Thoracic aorta endothelial cell (primary cell): Measurements from ENCODE around the gene XPC. TPM values are rescaled to one million over a fixed set of nuclear protein-coding genes. Genes with fewer than 3 reads are reported as not detected.

ENCODE experiments used
- total RNA-seq: library from RNA; depleted of rRNA; stranded (reverse); fragments of >200 nt; gene quantifications from 2 replicates; pipeline ENCODE4 v1.2.3, GENCODE V29; 2012

The XPC gene
- 52.0 and 70.3 TPM in 2 replicates for total RNA-seq

DNA sequence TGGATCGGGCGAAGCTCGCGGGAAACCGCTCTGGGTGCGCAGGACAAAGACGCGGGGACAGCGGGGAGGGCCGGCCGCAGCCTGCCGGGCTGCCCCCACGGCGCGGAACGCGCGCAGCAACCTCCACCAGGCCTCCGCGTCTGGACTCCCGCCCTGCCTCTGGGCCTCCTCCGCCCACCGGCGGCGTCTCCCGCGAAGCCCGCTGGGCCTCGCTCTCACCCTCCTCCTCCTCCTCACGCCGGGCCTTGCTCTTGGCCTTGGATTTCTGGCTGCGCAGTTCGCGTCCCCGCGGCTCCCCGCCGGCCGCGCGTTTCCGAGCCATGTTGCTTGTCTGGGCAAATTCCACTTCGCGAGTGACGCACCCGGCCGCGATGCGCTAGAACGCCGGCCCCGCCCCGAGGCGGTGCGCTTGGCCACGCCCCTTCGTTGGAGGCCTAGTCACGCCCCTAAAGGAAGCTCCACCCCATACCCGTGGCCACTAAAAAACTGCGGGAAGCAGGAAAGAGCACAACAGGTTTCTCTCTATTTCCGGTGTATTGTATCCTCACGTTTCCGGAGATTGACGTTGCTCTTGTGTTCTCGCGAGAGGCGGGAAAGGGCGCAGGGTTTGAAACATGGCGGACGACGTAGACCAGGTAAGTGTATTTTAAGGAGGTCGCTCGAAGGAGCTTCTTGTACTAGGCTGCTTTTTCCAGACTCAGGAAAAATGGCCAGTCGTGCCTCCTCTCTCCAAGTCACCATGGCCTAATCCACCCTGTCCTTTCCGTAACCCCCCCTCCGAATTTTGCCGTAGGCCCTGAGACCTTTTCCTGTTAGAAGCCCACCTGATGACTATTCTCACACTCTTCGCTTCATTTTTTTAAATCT lies at the start of gene XPC, which contains the start of gene LSM3:
XPC (minus strand) TSS at position 355 of the 867 bp plus-strand sequence; CDS start at position 322, 33 bp downstream.
LSM3 (plus strand) TSS at position 571 of the 867 bp plus-strand sequence; CDS start at position 615, 44 bp downstream.

DNA sequence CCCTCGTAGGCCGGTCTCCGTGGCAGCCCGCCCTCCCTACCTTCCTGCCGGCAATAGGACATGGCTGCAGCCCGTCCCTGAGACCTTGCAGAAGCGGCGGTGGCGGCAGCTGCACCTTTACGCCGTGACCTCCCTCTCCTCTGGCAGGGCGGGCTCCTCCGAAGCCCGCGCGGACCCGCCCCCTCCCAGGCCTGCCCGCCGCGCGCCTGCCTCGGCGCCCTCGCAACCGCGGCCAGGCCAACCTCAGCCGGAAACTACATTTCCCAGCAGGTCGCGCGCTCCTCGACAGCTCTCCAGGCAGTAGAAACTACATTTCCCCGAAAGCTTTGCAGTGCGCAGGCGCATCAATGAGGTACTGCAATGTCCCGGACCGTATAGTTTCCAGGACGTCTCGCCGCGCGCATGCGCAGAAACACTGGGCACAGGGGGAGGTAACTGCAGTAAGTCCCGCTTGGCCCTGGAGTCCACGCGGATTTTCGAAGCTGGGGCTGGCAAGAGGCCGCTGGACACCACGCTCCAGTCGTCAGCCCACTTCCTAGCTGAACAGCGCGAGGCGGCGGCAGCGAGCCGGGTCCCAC lies 53.7 kb downstream of the XPC start, which contains the start of the genes CHCHD4 and TMEM43:
CHCHD4 (minus strand) TSS at position 256 of the 578 bp plus-strand sequence; CDS start at position 62, 194 bp downstream.
TMEM43 (plus strand) TSS at position 438 of the 578 bp plus-strand sequence. CDS start 142 bp downstream, outside the sequence.

Other genes with a start within 250 kb of the XPC start
- 15.3 and 17.5 TPM in 2 replicates for gene CHCHD4, start 53.7 kb downstream of the XPC start, total RNA-seq
- gene TMEM43, start 53.5 kb downstream of the XPC start, total RNA-seq, result 99.2 and 113 TPM in 2 replicates
- gene LSM3, start 216 bp upstream of the XPC start, total RNA-seq, result 11.7 and 15.4 TPM in 2 replicates
- gene SLC6A6, start 224.0 kb upstream of the XPC start, total RNA-seq, result 25.5 and 34.2 TPM in 2 replicates